Measurements from ENCODE around the gene KIR2DL3. TPM values are rescaled to one million over a fixed set of nuclear protein-coding genes. Genes with fewer than 3 reads are reported as not detected.
"Not testable (repeated sequence)": the region's sequence is repeated elsewhere in the genome, so short reads cannot be mapped to it uniquely, and the experiment has no call there.

Gene KIR2DL3
- total and polyA plus RNA-seq, 2 of the 13 experiments (the other 11 are each of a cell fraction or from before 2014, with no cell fraction given), result not detected

- no peak for TF ChIP-seq CBX1 (IDR thresholded peaks at IDR 0.05; ENCODE audit: low read depth)
- TF ChIP-seq RAD51 (IDR thresholded peaks at IDR 0.05; ENCODE audit: borderline replicate concordance), result no peak
- TF ChIP-seq NFKBIZ (CRISPR knock-in tag; IDR thresholded peaks at IDR 0.05), result no peak
- no peak for TF ChIP-seq PRPF4 (IDR thresholded peaks at IDR 0.05; ENCODE audit: low read depth, low read length, poor library complexity, severe bottlenecking)
- TF ChIP-seq ELF1 (CRISPR knock-in tag; IDR thresholded peaks at IDR 0.05), result no peak
- TF ChIP-seq RERE (CRISPR knock-in tag; IDR thresholded peaks at IDR 0.05; ENCODE audit: low read depth), result no peak
- TF ChIP-seq NRL (CRISPR knock-in tag; IDR thresholded peaks at IDR 0.05; ENCODE audit: borderline replicate concordance), result no peak
These were observed 1.5 kb downstream of the KIR2DL3 start (continued) for GRCh38 chr19:54739587-54740497.

- in situ Hi-C loops (cut with HindIII; ENCODE audit: extremely low pct_ligation_motif_present, low pct_unique_long_range_greater_than_20kb); ATAC-seq; H3K79me2 ChIP-seq (ENCODE audit: insufficient read depth, low read length); H3K9me3 ChIP-seq (ENCODE audit: low read length); H3K27ac ChIP-seq (ENCODE audit: extremely low read length, insufficient read depth, low read length); BruUV-seq (replicated peaks); FAIRE-seq; intact Hi-C loops (cut with micrococcal nuclease; ENCODE audit: unreplicated experiment); CTCF ChIA-PET (ENCODE audit: low intra/inter-chr PET ratio, low total read pairs); H3K9ac ChIP-seq (ENCODE audit: insufficient read depth, low read depth, low read length); H4K20me1 ChIP-seq (ENCODE audit: insufficient read depth, low read length); H3K36me3 ChIP-seq (replicated peaks in 1 of 2; ENCODE audit: control insufficient read depth in 1 of 2, insufficient read depth in 2 of 2, low read length in 2 of 2); POLR2A ChIA-PET; DNase-seq (ENCODE audit: low spot score); H2AFZ ChIP-seq (ENCODE audit: low read length); H3K4me1 ChIP-seq (ENCODE audit: insufficient read depth, low read length); H3K4me2 ChIP-seq (ENCODE audit: low read depth, low read length); H3K27me3 ChIP-seq (ENCODE audit: control insufficient read depth in 1 of 2, insufficient read depth in 2 of 2, low read length in 2 of 2); H3K4me3 ChIP-seq (replicated peaks in 1 of 3; ENCODE audit: insufficient read depth in 1 of 3, low read depth in 2 of 3, low read length in 3 of 3): not testable (repeated sequence)
- 0% methylated on average over 5 of the region's 5 CpGs for WGBS (ENCODE audit: low lambda C conversion rate)
These were observed 3.6 kb downstream of the KIR2DL3 start for GRCh38 chr19:54741950-54742349.

- H3K79me2 ChIP-seq (ENCODE audit: insufficient read depth, low read length); H3K36me3 ChIP-seq (replicated peaks in 1 of 2; ENCODE audit: control insufficient read depth in 1 of 2, insufficient read depth in 2 of 2, low read length in 2 of 2); ATAC-seq; BruUV-seq (replicated peaks); intact Hi-C loops (cut with micrococcal nuclease; ENCODE audit: unreplicated experiment); H3K4me3 ChIP-seq (replicated peaks in 1 of 3; ENCODE audit: insufficient read depth in 1 of 3, low read depth in 2 of 3, low read length in 3 of 3); H3K27me3 ChIP-seq (ENCODE audit: control insufficient read depth in 1 of 2, insufficient read depth in 2 of 2, low read length in 2 of 2); H3K27ac ChIP-seq (ENCODE audit: extremely low read length, insufficient read depth, low read length); in situ Hi-C loops (cut with HindIII; ENCODE audit: extremely low pct_ligation_motif_present, low pct_unique_long_range_greater_than_20kb); H2AFZ ChIP-seq (ENCODE audit: low read length); CTCF ChIA-PET (ENCODE audit: low intra/inter-chr PET ratio, low total read pairs); H3K9me3 ChIP-seq (ENCODE audit: low read length); FAIRE-seq; DNase-seq (ENCODE audit: low spot score); H3K4me1 ChIP-seq (ENCODE audit: insufficient read depth, low read length); H3K4me2 ChIP-seq (ENCODE audit: low read depth, low read length); POLR2A ChIA-PET; H3K9ac ChIP-seq (ENCODE audit: insufficient read depth, low read depth, low read length); H4K20me1 ChIP-seq (ENCODE audit: insufficient read depth, low read length): not testable (repeated sequence)
- 27% methylated on average over 5 of the region's 5 CpGs for WGBS (ENCODE audit: low lambda C conversion rate)
These were observed 5.8 kb downstream of the KIR2DL3 start for GRCh38 chr19:54744080-54744479.

Measured in HepG2 (cell line).